ENCODE results near the gene NDUFA7. TPM values are rescaled to one million over a fixed set of nuclear protein-coding genes. Genes with fewer than 3 reads are reported as not detected.
A peak's percentile ranks its signal among the peaks of the same experiment; 100 is the strongest.

Gene NDUFA7
- total RNA-seq: 10 to 100 TPM; 64.4 to 90.4 (median 74.0) TPM
- 268 TPM for polyA plus RNA-seq
- long read RNA-seq, donor 1, transcript NDUFA7-201 (4 exons, 601 nt): major isoform, 30 of 35 reads
- long read RNA-seq, donor 1, partial matches to known transcripts: 4 of 35 reads
- long read RNA-seq, donor 1, other reads (novel, unspliced or antisense): 0 of 35 reads
- long read RNA-seq, donor 2, transcript NDUFA7-201 (4 exons, 601 nt): major isoform, 36 of 41 reads
- long read RNA-seq, donor 2, partial matches to known transcripts: 4 of 41 reads
- long read RNA-seq, donor 2, other reads (novel, unspliced or antisense): 0 of 41 reads
- long read RNA-seq, donor 3, transcript NDUFA7-201 (4 exons, 601 nt): major isoform, 11 of 18 reads
- long read RNA-seq, donor 3, partial matches to known transcripts: 7 of 18 reads
- long read RNA-seq, donor 3, other reads (novel, unspliced or antisense): 0 of 18 reads
- long read RNA-seq, donor 4, transcript NDUFA7-201 (4 exons, 601 nt): major isoform, 28 of 36 reads
- long read RNA-seq, donor 4, partial matches to known transcripts: 7 of 36 reads
- long read RNA-seq, donor 4, other reads (novel, unspliced or antisense): 0 of 36 reads

GRCh38 chr19:8321067-8321985 is at the start of gene NDUFA7, which contains the start of gene RPS28:
Gene NDUFA7 (minus strand): TSS chr19:8321375. CDS start chr19:8321358, 17 bp downstream.
Gene RPS28 (plus strand): TSS chr19:8321496. CDS start chr19:8321531, 35 bp downstream.
- Histone ChIP-seq H3K9me3 (ENCODE audit: control insufficient read depth, low read length) (no peaks in the 10 kb centered on the region), H3K4me1 (ENCODE audit: control insufficient read depth, insufficient read depth, low read length) (peaks cover 9% of the 10 kb centered on the region), H3K27ac (ENCODE audit: low read length) (peak within 1 kb of the TSS; percentile 89), H3K4me3 (ENCODE audit: low read length) (peak within 1 kb of the TSS; percentile 83), H3K27me3 (ENCODE audit: control insufficient read depth, insufficient read depth) (no peaks in the 10 kb centered on the region)
- peak; percentile 94 to 96 for ATAC-seq
- under 1% methylated on average over 72 of the region's 72 CpGs for WGBS
- DNase-seq: peak; percentile 97 to 99 (median 99)
- intact Hi-C loops (cut with DNase I): no loop called here

- peak in 2 of 3 donors; percentile 69 to 72 for DNase-seq
- Histone ChIP-seq H3K4me1 (ENCODE audit: control insufficient read depth, insufficient read depth, low read length) (peaks cover 20% of the 10 kb centered on the region), H3K9me3 (ENCODE audit: control insufficient read depth, low read length) (no peaks in the 10 kb centered on the region), H3K27me3 (ENCODE audit: control insufficient read depth, insufficient read depth) (no peaks in the 10 kb centered on the region), H3K27ac (ENCODE audit: low read length) (peak overlapping the region; percentile 40), H3K4me3 (ENCODE audit: low read length) (no peak overlapping the region)
- WGBS: 72% methylated on average over 19 of the region's 19 CpGs
- peak; percentile 56 to 66 for ATAC-seq
- intact Hi-C loops (cut with DNase I): no loop called here
Observed at GRCh38 chr19:8370176-8371010, 49.2 kb upstream of the NDUFA7 start.

DNA sequence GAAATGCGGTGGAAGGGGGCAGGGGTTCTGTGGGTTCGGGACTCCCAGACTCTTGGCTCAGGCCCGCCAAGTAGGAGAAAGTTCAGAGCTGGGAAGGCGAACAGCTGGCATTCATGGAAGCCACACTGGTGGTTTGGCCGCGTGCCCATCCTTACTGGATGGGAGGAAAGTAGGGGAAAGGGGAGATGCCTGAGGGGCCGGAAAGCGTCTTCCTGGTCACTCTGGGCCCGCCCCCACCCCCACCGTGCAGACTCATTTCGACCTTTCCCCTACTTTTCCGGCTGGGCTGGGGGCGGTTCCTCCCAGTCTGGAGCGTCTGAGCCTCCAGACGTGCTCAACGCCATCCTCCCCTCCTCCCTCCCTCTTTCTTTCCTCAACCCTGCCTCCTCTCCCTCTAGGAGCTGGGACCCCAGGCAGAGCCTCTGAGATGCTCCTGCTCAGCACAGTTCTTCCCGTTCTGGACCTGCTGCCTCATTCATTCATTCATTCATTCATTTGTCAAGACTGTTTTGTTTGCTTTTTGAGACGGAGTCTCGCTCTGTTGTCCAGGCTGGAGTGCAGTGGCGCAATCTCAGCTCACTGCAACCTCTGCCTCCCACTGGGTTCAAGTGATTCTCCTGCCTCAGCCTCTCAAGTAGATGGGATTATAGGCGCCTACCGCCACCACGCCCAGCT is 46.3 kb upstream of the NDUFA7 start:
- peaks cover 19% of the 10 kb centered on the region for H3K4me1 ChIP-seq (ENCODE audit: control insufficient read depth, insufficient read depth, low read length)
- WGBS: 20% methylated on average over 23 of the region's 23 CpGs
- H3K27me3 ChIP-seq (ENCODE audit: control insufficient read depth, insufficient read depth): no peaks in the 10 kb centered on the region
- peak overlapping the region; percentile 77 for H3K27ac ChIP-seq (ENCODE audit: low read length)
- DNase-seq (peak; percentile 95 to 96 (median 96)), ATAC-seq (peak; percentile 69 to 71)
- H3K9me3 ChIP-seq (ENCODE audit: control insufficient read depth, low read length): no peaks in the 10 kb centered on the region
- H3K4me3 ChIP-seq (ENCODE audit: low read length): no peak overlapping the region
- intact Hi-C loops (cut with DNase I): no loop called here

DNA sequence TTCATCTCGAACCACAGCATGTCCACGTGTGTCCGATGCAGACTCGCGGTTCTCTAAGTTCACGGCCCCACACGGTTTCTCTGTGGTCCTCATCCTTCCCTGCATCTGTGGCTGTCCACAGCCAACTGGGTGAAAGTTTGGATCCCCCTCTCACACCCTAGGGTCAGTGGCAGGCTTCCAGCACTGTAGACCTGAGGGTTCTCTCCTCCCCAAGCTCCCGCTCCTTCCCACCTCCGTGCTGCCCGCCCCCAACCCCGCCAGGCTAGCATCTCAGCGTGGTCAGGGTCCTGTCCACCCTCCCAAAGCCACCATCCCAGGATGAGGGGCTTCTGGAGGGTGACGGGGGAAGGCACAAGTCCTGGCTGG is 45.8 kb upstream of the NDUFA7 start:
- Histone ChIP-seq H3K27me3 (ENCODE audit: control insufficient read depth, insufficient read depth) (no peaks in the 10 kb centered on the region), H3K9me3 (ENCODE audit: control insufficient read depth, low read length) (no peaks in the 10 kb centered on the region), H3K4me3 (ENCODE audit: low read length) (no peak overlapping the region), H3K27ac (ENCODE audit: low read length) (peak overlapping the region; percentile 76), H3K4me1 (ENCODE audit: control insufficient read depth, insufficient read depth, low read length) (peaks cover 23% of the 10 kb centered on the region)
- ATAC-seq (peak in 1 of 2 donors; percentile 5), DNase-seq (peak in 1 of 3 donors; percentile 74)
- intact Hi-C loops (cut with DNase I): no loop called here
- WGBS: 41% methylated on average over 13 of the region's 13 CpGs

GRCh38 chr19:8366121-8366581 is 45.0 kb upstream of the NDUFA7 start:
- H3K27me3 ChIP-seq (ENCODE audit: control insufficient read depth, insufficient read depth): no peaks in the 10 kb centered on the region
- H3K27ac ChIP-seq (ENCODE audit: low read length): peak overlapping the region; percentile 10
- no peaks in the 10 kb centered on the region for H3K9me3 ChIP-seq (ENCODE audit: control insufficient read depth, low read length)
- intact Hi-C loops (cut with DNase I): no loop called here
- DNase-seq (peak in 2 of 3 donors; percentile 35 to 61), ATAC-seq (no peak)
- WGBS: 92% methylated on average over 11 of the region's 11 CpGs
- peaks cover 23% of the 10 kb centered on the region for H3K4me1 ChIP-seq (ENCODE audit: control insufficient read depth, insufficient read depth, low read length)
- no peak overlapping the region for H3K4me3 ChIP-seq (ENCODE audit: low read length)

- WGBS: under 1% methylated on average over 81 of the region's 81 CpGs
- no peaks in the 10 kb centered on the region for H3K9me3 ChIP-seq (ENCODE audit: control insufficient read depth, low read length)
- DNase-seq: peak; percentile 90 to 93 (median 91)
- H3K27me3 ChIP-seq (ENCODE audit: control insufficient read depth, insufficient read depth): no peaks in the 10 kb centered on the region
- peak within 1 kb of the TSS; percentile 80 for H3K4me3 ChIP-seq (ENCODE audit: low read length)
- H3K4me1 ChIP-seq (ENCODE audit: control insufficient read depth, insufficient read depth, low read length): peaks cover 18% of the 10 kb centered on the region
- peak; percentile 70 to 79 for ATAC-seq
- intact Hi-C loops (cut with DNase I): loop anchor here in 1 of 4 donors (5.0 kb wide), 1 partner anchor 33 kb away; no protein-coding TSS in a partner anchor
- peak within 1 kb of the TSS; percentile 99 for H3K27ac ChIP-seq (ENCODE audit: low read length)
Observed at GRCh38 chr19:8363803-8364771, 42.9 kb upstream of the NDUFA7 start, which contains the start of gene ANGPTL4. Gene ANGPTL4 (plus strand): TSS chr19:8364155. CDS start chr19:8364322, 167 bp downstream.

GRCh38 chr19:8361921-8362793 is 41.0 kb upstream of the NDUFA7 start:
- Histone ChIP-seq H3K27ac (ENCODE audit: low read length) (peak overlapping the region; percentile 97), H3K4me3 (ENCODE audit: low read length) (no peak overlapping the region), H3K27me3 (ENCODE audit: control insufficient read depth, insufficient read depth) (no peaks in the 10 kb centered on the region), H3K9me3 (ENCODE audit: control insufficient read depth, low read length) (no peaks in the 10 kb centered on the region), H3K4me1 (ENCODE audit: control insufficient read depth, insufficient read depth, low read length) (peaks cover 12% of the 10 kb centered on the region)
- WGBS: 33% methylated on average over 12 of the region's 12 CpGs
- intact Hi-C loops (cut with DNase I): loop anchor here in 1 of 4 donors (5.0 kb wide), 1 partner anchor 35 kb away; no protein-coding TSS in a partner anchor
- ATAC-seq (peak; percentile 79 to 87), DNase-seq (peak; percentile 97 to 98 (median 98))

DNA sequence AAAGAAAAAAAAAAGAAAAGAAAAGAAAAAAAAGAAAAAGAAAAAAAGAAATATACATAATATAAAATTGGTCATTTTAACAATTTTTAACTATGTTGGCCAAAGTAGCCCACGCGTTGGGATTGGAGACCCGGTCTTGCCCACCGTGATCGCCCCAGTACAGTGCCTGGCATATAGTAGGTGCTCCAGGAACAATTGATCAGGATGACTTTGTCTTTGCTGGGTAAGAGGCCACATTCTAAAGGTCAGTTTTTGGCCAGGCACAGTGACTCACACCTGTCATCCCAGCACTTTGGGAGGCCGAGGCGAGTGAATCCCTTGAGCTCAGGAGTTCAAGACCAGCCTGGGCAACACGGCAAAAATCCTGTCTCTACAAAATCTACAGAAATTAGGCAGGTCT is 39.0 kb upstream of the NDUFA7 start:
- intact Hi-C loops (cut with DNase I): loop anchor here in 1 of 4 donors (5.0 kb wide), 1 partner anchor 37 kb away; no protein-coding TSS in a partner anchor
- 87% methylated on average over 8 of the region's 8 CpGs for WGBS
- Histone ChIP-seq H3K27ac (ENCODE audit: low read length) (no peak overlapping the region), H3K9me3 (ENCODE audit: control insufficient read depth, low read length) (no peaks in the 10 kb centered on the region), H3K27me3 (ENCODE audit: control insufficient read depth, insufficient read depth) (no peaks in the 10 kb centered on the region), H3K4me1 (ENCODE audit: control insufficient read depth, insufficient read depth, low read length) (peaks cover 9% of the 10 kb centered on the region), H3K4me3 (ENCODE audit: low read length) (no peak overlapping the region)
- DNase-seq (no peak), ATAC-seq (no peak)

Data from right cardiac atrium (tissue), 5 donors.